GM21717 (cell line): Measurements from ENCODE around the gene SLC39A7.

Experiments used
- ATAC-seq: cut with Tn5 transposase; IDR thresholded peaks from one replicate; pipeline ENCODE4 v1.9.1; 2021; ENCODE audit warnings: mild to moderate bottlenecking, moderate library complexity; ENCODE audit not compliant: unreplicated experiment

The SLC39A7 gene

DNA sequence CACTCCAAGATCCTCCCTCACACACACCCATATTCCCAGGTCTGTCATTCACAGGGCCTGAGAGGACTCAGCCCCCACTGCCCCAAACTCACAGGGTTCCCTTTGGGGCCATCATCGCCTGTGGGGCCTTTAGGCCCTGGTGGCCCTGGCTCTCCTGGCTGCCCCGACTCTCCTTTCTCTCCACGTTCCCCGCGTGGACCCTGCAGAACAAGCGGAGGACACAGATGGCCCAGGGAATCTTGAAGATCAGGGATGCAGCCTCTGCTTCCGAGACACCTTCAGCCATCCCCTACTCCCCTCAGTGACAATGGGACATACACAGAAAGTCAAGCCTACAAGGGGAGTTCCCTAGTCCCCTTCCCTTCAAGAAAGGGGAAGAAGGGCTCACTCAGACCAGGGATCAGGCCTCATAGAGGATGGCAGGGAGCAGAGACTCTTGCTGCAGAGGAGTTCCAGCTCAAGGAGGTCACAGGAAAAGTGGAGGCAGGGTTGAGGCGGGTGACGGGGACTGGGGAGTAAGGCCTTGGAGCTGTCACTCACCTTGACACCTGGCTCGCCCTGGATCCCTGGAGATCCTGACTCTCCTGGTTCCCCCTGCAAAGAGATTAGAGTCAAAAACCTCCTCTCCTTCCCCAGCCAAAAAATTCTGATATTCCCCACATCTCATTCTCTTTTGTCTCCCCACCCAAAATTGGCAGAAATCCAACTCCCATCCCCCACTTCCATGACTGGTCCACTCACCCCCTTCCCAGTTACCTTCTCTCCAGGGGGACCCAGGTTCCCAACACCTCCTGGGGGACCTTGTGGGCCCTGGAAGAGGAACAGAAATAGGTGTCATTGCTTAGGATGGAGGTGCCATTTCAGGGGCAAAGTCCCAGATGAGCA is 31.1 kb upstream of the SLC39A7 start:
- ATAC-seq = no peak

- no peak for ATAC-seq
Measured at GRCh38 chr6:33170176-33171015, 30.3 kb upstream of the SLC39A7 start.

DNA sequence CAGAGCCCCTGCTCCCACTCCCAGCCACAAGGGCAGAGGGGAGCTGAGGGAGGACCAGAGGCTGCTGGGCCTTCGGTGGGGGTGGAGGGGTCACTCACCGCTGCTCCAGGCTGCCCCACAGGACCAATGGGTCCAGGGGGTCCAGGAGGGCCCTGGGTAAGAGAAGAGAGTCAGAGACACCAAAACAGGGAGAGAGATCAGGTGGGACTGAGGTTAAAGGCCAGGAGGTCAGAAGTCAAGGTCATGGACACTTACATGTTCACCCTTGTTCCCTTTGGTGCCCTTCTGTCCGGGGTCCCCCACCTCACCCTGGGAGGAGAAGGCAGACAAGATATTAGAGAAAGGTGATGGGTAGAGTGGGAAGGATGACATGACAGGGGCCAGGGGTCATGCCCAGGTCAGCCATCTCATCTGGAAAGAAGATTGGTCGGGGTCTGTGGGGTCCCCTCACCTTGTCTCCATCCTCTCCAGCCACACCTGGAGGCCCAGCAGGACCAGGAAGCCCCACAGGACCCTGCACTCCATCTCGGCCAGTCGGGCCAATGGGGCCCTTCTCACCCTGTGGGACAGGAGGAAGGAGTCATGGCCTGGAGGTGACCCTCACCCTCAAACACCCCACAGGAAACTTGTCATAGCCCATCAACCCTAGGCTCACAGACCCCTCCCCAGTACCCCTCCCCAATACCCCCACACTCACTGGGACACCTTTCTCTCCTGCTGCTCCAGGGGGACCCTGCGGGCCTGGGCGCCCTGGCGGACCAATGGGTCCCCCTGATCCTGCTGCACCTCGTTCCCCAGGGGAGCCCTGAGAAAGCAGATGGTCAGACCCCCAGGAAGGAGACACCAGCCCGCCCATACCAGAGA is 29.4 kb upstream of the SLC39A7 start:
- ATAC-seq = no peak

- ATAC-seq = no peak
Measured at GRCh38 chr6:33171880-33172687, 28.6 kb upstream of the SLC39A7 start.

GRCh38 chr6:33172688-33173534 is 27.8 kb upstream of the SLC39A7 start:
- ATAC-seq = no peak

- ATAC-seq = no peak
Measured at GRCh38 chr6:33173535-33174180, 27.0 kb upstream of the SLC39A7 start.

DNA sequence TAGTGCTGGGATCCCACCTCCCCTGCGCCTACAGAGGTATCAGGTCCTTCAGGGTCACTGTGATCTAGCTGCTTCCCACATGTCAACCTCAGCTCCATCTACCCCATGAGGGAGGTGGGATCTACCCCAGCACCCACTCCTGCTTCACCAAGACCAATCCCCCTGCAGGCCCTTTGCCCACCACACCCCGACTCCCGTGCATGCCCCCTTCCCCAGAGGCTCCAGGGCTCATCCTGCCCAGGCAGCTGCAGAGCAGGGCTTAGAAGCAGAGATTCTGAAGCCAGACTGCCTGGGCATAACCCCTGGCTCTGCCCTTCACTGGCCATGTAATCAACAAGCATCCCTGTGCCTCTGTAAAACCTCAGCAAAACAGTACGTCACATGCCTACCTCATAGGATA is 25.9 kb upstream of the SLC39A7 start:
- no peak for ATAC-seq

DNA sequence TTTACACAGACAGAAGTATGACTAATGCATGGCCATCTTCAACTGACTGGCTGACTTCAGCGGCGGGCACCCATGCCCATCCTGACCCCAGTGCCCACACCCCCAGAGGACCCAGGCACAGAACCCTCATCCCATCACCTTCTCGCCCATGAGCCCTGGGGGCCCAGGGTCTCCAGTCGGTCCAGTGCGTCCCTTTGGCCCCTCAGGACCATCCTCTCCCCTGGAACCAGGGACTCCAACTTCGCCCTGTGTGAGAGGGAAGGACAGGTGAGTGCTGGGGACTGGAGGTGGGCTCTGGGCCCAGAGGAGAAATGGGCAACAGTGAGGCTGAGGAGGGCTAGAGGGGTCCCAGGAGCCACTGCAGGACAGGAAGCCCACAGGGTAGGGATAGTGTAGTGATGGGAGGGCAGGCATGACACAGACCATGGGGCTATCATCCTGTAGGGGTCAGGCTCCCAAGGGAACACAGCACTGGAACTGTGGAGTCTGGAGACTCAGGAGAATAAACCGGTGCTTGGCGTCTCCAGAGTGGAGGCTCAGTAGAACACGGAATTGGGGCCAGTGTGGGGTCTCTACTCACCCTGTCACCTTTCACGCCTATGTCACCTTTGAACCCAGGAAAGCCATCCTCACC is 25.1 kb upstream of the SLC39A7 start:
- ATAC-seq = no peak

- ATAC-seq = no peak
Measured at GRCh38 chr6:33176906-33177305, 23.8 kb upstream of the SLC39A7 start.

- ATAC-seq = no peak
Measured at GRCh38 chr6:33177552-33178446, 22.9 kb upstream of the SLC39A7 start.

- no peak for ATAC-seq
Measured at GRCh38 chr6:33178755-33179475, 21.8 kb upstream of the SLC39A7 start.

DNA sequence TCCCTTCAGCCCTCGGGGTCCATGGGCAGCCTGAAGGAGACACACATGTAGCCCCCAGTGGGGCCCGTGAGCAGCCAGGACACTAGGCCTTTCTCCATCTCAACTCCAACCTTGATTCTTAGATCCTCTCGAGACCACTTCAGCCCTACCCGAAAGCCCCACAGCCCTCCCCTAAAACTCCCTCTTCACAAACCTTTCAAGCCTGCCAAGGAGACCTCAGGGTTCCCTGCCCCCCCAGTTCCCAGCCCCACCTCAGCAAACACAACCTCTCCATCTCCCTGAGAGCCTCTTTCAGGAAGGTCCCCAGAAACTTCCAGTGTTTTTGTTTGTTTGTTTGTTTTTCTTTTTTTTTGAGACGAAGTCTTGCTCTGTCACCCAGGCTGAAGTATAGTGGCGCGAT is 19.5 kb upstream of the SLC39A7 start:
- no peak for ATAC-seq

DNA sequence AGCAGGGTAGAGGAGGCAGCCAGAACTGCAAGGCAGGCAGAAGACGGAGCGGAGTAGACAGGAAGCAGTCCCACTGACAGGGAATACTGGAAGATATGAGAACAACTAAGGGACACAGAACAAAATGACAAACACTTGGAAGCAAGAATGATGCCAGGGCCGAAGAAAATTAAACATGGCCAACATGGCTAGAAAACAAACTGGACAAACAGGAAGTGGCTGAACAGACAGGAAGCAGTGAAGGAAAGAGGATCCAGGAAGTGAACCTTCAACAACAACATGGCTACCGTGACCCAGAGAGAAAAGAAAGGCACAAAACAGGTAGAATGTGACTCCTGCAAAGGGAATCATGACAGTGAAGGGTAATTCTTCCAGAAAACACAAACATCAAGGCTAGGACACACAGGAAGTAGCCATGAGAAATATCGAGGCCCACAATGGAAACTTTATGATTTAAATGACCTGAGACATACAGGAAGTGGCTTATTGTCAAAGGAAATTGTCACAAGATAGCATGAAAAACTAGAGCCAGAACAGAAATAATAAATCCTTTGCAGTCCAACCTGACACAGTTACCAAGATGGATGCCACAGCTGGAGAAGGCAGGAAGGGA is 17.5 kb upstream of the SLC39A7 start:
- ATAC-seq = no peak

DNA sequence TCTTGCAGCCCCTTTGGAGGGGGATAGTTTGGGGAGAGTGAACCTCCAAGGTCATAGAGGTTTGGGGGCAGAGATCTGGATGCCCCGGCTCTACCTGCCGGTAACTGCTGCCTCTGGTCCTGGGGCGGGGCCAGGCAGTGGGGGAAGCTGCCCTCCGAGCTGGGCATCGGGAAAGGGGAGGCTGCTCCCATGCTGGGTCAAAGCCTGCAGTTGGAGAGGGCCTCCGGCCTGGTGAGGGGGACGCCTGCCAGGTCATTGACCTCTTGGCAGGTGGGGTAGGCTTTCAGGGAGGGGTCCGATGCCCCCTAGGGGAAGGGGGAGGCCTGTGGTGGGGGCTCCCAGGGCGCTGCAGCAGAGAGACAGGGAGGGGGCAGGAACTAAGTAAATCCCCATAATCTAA is 15.5 kb upstream of the SLC39A7 start:
- ATAC-seq = no peak

DNA sequence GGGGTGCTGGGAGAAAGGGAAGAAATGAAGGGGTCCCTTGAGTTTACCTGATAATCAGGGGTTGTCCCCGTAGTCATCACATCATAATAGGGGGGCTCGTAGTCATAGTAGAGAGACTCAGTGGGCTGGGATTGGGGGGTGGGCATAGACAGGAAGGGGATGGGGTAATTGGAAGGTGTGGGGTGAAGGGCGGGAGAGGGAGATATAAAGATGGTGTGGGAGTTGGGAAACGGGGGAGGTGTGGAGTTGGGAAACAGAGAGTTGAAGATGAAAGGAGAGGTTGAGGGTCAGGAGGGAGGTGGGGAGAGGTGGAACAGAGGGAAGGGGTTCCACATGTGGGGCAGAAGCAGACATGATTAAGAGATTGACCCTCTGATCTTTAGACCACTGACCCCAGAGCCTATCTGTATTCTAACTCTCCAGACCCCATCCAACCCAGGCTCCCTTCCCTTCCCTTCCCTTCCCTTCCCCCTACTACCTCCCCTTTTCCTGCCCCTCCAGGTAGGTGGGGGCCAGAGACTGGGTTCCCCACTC is 14.9 kb upstream of the SLC39A7 start:
- ATAC-seq = no peak

- ATAC-seq = no peak
Measured at GRCh38 chr6:33187809-33188208, 12.9 kb upstream of the SLC39A7 start.
